Right renal pelvis (tissue), 4 donors: ENCODE results near the gene PALD1. TPM values are rescaled to one million over a fixed set of nuclear protein-coding genes. Genes with fewer than 3 reads are reported as not detected.
"Not testable (repeated sequence)": the region's sequence is repeated elsewhere in the genome, so short reads cannot be mapped to it uniquely, and the experiment has no call there.

Experiments
- DNase-seq, 4 donors: peaks; one replicate each; pipeline ENCODE4 v3.0.0-alpha.2; 2013; ENCODE audit warnings: low read depth in 4 of 4, low spot score in 3 of 4, missing footprints in 1 of 4
- polyA plus RNA-seq, 4 donors: library from polyadenylated mRNA; unstranded; fragments of 120-200 nt; gene quantifications; one replicate each; pipeline ENCODE4 v1.2.1, GENCODE V29; 2013; ENCODE audit not compliant: insufficient read length in 4 of 4

PALD1 gene
- polyA plus RNA-seq, 4 donors = 9.8 to 12.1 (median 11.3) TPM

DNA sequence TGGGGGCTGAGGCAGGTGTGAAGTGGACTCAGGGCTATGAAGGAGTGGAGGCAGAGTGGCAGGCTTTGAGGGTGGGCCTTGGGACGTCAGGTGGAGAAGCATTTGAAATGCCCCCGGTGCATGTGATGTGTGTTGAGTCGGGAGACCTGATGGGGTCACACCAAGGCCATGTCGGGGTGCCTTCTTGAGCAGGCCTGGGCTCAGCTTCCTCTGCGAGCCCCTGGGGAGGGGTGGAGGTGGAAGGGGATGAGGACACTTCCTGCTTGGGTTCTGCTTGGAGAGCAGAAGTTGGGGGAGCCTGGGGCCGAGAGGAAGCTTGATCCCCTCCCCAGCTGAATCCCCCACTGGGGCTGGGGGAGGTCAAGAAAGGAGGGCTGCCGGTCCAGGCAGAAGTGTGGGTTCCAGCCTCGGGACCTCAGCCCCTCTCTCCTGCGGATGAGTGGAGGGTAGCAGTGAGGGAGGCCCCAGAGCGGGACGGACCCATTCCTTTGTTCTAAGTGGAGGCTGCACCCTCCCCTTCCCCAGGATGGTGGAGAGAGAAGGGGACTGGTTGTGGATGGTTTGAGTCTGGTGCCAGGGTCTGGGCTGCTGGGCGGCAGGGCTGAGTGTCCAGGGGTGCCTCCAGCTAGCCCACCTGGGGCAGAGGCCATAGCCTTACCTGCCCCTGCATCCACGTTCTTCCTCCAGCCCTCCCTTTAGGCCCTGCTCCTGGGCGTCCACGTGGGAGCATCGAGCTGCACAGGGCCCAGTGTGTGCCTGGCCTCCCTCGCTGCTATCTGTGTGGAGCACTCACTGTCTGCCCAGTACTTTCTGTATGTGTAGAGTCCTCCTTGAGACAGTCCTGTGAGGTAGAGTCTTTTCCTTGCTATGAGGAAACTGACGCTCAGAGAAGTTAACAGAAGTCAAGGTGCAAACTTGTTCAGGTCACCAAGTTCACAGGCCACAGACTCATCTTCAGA, 87.3 kb downstream of the PALD1 start:
- no peak for DNase-seq

GRCh38 chr10:70566515-70567290, 88.1 kb downstream of the PALD1 start:
- no peak for DNase-seq

DNA sequence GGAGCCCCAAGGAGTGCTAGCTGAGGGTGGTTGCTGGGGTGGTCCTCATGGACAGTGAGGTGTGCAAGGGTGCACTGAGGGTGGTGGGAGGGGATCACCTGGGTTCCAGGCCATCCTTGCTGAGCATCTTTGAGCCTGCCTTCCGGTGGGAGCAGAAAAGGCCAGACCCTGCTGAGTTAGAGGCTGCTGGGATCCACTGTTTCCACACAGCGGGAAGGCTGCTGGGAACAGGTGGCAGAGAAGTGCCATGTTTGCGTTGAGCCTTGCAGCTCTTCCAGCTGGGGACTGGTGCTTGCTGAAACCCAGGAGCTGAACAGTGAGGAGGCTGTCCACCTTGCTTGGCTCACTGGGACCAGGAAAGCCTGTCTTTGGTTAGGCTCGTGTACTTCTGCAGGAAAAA, 89.0 kb downstream of the PALD1 start:
- no peak for DNase-seq

- no peak for DNase-seq
Observed at GRCh38 chr10:70568113-70568512, 89.5 kb downstream of the PALD1 start.

- DNase-seq = no peak
Observed at GRCh38 chr10:70568781-70569495, 90.4 kb downstream of the PALD1 start.

GRCh38 chr10:70571236-70571635, 92.7 kb downstream of the PALD1 start:
- DNase-seq = no peak

GRCh38 chr10:70571636-70572439, 93.3 kb downstream of the PALD1 start:
- no peak for DNase-seq

DNA sequence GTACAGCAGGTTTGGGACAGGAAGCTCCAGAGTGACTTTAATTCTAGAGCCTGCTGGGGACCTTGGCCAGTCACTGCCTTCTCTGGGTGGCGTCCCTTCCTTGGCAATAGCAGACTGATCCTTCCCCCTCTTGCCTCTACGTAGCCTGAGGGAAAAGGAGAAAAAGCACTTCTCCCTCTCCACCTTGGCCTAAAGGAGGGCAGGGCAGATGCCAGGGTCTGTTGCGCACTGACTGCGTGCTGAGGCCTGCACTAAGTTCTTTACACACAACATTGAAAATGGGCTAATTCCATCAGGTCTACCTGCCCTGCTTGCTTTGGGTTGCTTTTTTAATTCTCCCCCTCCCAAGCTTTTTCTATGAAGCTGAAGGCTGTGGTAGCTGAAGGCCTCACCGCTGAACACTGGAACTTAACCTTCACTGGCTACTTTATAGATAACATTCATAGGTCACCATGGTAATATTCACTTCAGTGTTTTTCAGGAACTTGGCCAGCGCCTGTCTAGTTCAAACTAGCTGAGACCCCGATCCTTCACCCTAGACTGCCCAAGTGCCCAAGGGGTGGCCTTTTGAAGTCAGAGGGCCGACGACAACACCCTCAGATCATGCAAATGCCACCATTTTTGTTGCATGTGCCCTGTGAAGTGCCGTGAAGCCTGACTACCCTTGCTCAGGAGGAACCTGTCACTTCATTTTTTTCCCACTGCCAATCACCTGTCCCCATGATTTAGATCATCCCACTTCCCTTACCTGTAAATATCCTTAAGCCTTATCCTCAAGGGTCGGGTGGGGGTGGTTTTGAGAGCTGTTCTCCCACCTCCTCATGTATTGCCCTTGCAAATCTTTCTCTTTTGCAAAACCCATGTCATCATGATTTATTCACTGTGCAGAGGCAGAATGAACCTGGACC, 95.3 kb downstream of the PALD1 start:
- no peak for DNase-seq

DNA sequence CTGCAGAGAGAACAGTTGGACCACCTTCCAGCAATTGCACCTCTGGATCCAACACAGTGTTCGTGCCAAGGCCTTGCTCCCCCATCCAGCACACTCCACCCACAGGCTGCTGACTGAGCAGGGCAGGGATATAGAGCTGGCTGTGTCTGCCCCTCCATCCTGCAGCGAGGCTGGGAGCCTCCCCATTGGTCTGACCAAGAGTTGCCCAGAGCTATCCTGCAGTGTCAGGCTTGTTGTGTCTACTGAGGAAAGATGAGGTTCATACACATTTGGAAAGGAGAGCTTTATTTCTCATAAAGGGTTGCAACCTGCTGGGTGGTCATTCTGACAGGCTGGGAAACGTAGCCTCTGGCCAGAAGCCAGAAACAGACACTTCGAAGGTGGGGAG, 96.9 kb downstream of the PALD1 start:
- no peak for DNase-seq

GRCh38 chr10:70575874-70576802, 97.6 kb downstream of the PALD1 start:
- no peak for DNase-seq

DNA sequence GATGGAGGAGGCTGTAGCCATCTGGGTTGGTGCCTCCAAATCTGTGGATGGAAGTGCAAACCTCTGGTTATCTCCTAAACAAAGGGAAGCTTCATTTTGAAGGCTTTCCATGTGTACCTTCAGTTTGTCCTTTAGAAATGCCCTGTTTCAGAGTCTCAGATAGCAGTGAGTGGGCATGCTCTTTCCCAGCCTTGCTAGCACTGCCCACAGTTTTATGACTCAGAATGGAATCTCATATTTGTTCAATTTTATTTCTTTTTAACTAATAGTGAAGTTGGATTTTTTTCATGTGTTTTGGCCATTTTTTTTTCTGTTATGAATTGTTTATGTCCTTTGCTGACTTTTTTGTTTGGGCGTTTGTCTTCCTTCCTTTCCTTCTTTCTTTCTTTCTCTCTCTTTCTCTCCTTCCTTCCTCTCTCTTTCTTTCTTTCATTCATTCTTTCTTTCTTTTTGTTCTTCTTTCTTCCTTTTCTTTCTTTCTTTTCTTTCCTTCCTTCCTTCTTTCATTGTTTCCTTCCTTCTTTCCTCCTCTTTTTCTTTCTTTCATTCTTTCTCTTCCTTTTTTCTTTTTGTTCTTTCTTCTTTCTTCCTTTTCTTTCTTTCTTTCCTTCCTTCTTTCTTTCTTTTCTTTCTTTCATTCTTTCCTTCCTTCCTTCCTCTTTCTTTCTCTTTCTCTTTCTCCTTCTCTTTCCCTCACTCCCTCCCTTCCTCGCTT, 98.4 kb downstream of the PALD1 start:
- no peak for DNase-seq

DNA sequence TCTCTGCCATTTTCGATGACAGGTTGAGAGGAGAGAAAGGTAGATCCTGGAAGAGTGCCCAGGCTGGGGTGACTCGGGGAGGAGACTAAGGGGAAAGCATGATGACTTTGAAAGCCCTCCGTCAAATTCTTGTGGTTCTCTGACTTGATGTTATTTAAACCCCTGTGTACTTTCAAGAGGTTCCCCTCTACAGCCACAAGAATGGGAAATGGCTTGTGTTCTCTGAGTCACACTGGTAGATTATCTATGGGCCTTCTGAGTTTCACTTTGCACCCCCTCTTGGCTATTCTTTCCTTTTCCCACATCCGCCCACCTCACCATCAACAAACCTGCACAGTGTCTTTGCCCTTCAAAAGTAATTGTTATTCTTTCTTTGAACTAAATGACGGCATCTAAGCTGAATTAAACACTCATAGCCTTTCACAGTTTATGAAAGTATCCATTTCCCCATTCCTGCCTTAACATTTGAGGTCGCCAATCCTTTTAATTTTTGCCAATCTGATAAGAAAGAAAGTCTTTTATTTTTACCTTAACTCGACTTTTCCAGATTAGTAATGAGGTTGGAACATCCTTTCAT, 99.9 kb downstream of the PALD1 start:
- no peak for DNase-seq

- no peak for DNase-seq
Observed at GRCh38 chr10:70579234-70580002, 100.9 kb downstream of the PALD1 start.

- not testable (repeated sequence) for DNase-seq
Observed at GRCh38 chr10:70581176-70581575, 102.6 kb downstream of the PALD1 start.

DNA sequence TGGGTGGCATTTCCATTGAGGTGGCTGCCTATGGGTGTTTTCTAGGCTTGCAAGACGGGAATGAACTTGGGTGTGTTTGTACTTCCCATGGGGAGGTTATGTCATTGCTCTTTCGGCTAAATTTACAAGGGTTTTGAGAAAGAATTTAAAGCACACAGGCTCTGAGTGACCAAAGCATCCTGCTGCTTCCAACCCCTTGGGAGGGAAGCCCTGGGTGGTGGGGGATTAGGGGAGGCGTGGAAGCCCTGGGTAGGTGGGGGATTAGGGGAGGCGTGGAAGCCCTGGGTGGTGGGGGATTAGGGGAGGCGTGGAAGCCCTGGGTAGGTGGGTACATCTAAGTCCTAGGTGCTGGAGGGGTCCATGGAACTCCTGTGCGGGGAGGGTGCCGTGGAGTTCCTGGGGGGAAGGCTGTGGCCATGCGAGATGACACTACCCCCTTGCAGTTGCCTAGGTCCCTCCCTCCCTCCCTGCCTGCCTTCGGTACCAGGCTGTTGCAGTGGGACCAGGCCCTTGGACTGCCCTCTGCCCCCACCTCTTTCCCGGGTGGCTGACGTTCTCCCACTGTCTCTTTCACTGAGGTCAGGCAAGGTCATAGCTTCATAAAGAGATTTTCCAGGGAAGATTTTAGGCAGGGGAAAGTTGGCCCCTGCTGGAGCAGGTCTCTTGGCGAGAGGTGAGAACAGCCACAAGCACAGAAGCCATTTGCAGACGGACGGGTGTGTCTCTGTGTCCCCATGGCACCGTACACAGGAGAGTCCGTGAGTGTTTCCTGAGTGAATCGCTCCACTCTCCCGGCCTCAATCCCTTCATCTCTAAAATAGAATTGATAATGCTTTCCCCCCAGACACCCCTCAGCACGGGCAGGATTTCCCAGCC, 104.5 kb downstream of the PALD1 start:
- DNase-seq = no peak
